Measurements from ENCODE around the gene SLC12A3.

The SLC12A3 gene, protein sequence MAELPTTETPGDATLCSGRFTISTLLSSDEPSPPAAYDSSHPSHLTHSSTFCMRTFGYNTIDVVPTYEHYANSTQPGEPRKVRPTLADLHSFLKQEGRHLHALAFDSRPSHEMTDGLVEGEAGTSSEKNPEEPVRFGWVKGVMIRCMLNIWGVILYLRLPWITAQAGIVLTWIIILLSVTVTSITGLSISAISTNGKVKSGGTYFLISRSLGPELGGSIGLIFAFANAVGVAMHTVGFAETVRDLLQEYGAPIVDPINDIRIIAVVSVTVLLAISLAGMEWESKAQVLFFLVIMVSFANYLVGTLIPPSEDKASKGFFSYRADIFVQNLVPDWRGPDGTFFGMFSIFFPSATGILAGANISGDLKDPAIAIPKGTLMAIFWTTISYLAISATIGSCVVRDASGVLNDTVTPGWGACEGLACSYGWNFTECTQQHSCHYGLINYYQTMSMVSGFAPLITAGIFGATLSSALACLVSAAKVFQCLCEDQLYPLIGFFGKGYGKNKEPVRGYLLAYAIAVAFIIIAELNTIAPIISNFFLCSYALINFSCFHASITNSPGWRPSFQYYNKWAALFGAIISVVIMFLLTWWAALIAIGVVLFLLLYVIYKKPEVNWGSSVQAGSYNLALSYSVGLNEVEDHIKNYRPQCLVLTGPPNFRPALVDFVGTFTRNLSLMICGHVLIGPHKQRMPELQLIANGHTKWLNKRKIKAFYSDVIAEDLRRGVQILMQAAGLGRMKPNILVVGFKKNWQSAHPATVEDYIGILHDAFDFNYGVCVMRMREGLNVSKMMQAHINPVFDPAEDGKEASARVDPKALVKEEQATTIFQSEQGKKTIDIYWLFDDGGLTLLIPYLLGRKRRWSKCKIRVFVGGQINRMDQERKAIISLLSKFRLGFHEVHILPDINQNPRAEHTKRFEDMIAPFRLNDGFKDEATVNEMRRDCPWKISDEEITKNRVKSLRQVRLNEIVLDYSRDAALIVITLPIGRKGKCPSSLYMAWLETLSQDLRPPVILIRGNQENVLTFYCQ

GRCh38 chr16:56864960-56865359 lies at the start of gene SLC12A3:
Gene SLC12A3, plus strand, starts transcription at chr16:56865207. Its CDS starts 29 bp downstream, at chr16:56865236.
- no peak for TF ChIP-seq Cebpa-rat (IDR thresholded peaks at IDR 0.05)

GRCh38 chr16:56815721-56816120 lies 49.3 kb upstream of the SLC12A3 start:
- no peak for TF ChIP-seq Cebpa-rat (IDR thresholded peaks at IDR 0.05)
- H3K9ac ChIP-seq: no peak overlapping the region
- peaks cover 41 to 86% (median 60%) of the 10 kb centered on the region in 11 experiments for H3K36me3 ChIP-seq
- H3K4me2 ChIP-seq: no peak overlapping the region
- H3K27ac ChIP-seq: no peak overlapping the region
- no peaks in the 10 kb centered on the region for H3K9me3 ChIP-seq (replicated peaks in 1 of 11)
- H3K4me3 ChIP-seq: no peak overlapping the region
- H3K4me1 ChIP-seq: peaks cover 0 to 7% (median 0%) of the 10 kb centered on the region in 10 experiments; a peak in 5 of 20 replicates
- H3K27me3 ChIP-seq: no peaks in the 10 kb centered on the region
- peaks cover 0 to 43% (median 4%) of the 10 kb centered on the region in 11 experiments; a peak in 8 of 22 replicates for H4K20me1 ChIP-seq

More at GRCh38 chr16:56864960-56865359, at the start of gene SLC12A3:
- H4K20me1 ChIP-seq: no peaks in the 10 kb centered on the region
- H3K27ac ChIP-seq: peak within 1 kb of the TSS in 8 of 11 experiments; percentile 18 to 60 (median 43); a peak in 14 of 22 replicates
- H3K9ac ChIP-seq: peak within 1 kb of the TSS in 6 of 11 experiments; percentile 12 to 53 (median 24); a peak in 3 of 22 replicates
- no peak within 1 kb of the TSS for H3K4me3 ChIP-seq
- no peaks in the 10 kb centered on the region for H3K27me3 ChIP-seq
- H3K4me1 ChIP-seq: peaks cover 69 to 95% (median 82%) of the 10 kb centered on the region in 10 experiments
- H3K4me2 ChIP-seq: peak within 1 kb of the TSS in 5 of 11 experiments; percentile 2 to 90 (median 37); a peak in 7 of 22 replicates
- H3K9me3 ChIP-seq (replicated peaks in 1 of 11): no peaks in the 10 kb centered on the region
- H3K36me3 ChIP-seq: no peaks in the 10 kb centered on the region

DNA sequence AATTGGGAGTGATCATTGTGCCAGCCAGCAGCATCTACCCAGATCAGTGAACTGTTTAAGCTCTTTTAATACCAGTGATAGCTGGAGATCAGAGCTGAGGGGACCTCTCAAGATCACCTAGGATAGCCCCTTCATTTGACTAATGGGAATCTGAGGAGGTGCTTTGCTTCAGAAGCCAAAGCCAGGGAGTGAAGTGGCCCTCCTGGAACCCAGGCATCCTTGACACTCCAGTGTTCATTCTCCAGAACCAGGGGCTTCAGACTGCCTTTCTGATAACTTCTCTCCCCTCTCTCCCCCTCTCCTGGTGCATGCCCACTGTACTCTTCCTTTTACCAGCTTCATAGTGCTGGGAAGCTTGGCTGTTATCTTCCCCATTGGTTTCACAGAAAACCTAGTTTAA lies 48.0 kb upstream of the SLC12A3 start:
- Histone ChIP-seq H3K36me3 (peaks cover 55 to 89% (median 69%) of the 10 kb centered on the region in 11 experiments), H3K9ac (no peak overlapping the region), H3K4me1 (peaks cover 0 to 7% (median 0%) of the 10 kb centered on the region in 10 experiments; a peak in 5 of 20 replicates), H3K27ac (no peak overlapping the region), H3K4me3 (no peak overlapping the region), H4K20me1 (peaks cover 0 to 43% (median 4%) of the 10 kb centered on the region in 11 experiments; a peak in 9 of 22 replicates), H3K9me3 (replicated peaks in 1 of 11) (no peaks in the 10 kb centered on the region), H3K4me2 (no peak overlapping the region), H3K27me3 (no peaks in the 10 kb centered on the region)
- no peak for TF ChIP-seq Cebpa-rat (IDR thresholded peaks at IDR 0.05)

GRCh38 chr16:56817938-56818337 lies 47.1 kb upstream of the SLC12A3 start:
- Histone ChIP-seq H3K4me1 (peaks cover 0 to 1% (median 0%) of the 10 kb centered on the region in 10 experiments; a peak in 4 of 20 replicates), H3K9me3 (replicated peaks in 1 of 11) (no peaks in the 10 kb centered on the region), H4K20me1 (peaks cover 0 to 36% (median 4%) of the 10 kb centered on the region in 11 experiments; a peak in 9 of 22 replicates), H3K27me3 (no peaks in the 10 kb centered on the region), H3K36me3 (peaks cover 64 to 98% (median 75%) of the 10 kb centered on the region in 11 experiments), H3K27ac (no peak overlapping the region), H3K9ac (no peak overlapping the region), H3K4me3 (no peak overlapping the region), H3K4me2 (no peak overlapping the region)
- no peak for TF ChIP-seq Cebpa-rat (IDR thresholded peaks at IDR 0.05)

DNA sequence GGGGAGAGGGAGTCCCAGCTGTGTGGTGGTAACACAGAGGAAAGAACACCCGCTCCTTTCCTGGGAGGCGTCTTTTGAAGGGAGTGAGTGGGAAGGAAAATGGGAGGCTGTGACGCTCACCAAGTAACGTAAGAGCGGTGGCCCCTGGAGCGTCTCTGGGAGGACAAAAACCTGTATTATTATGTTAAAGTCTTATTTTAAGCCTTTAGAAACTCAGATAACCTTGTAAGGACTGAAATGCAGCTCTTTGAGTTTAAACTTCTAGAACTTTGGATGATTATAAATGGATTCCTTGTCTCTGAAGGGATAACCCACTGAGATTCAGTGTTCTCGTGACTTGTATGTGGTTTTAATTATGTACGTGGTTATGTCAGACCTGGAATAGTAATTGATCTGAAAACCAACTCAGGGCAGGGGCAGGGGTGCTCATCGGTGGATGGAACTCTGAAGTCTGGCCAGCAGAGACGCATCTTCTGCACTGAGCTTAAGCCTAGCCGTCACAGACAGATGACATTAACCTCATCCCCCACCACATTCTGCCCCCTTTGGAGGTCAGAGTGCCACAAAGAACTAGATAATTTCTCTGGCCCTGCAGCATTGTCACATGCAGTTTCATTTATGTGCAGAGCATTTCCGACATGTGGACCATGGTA lies 41.8 kb upstream of the SLC12A3 start:
- H3K36me3 ChIP-seq: peaks cover 92 to 100% (median 97%) of the 10 kb centered on the region in 11 experiments
- no peaks in the 10 kb centered on the region for H3K27me3 ChIP-seq
- H3K4me1 ChIP-seq: no peaks in the 10 kb centered on the region
- H3K4me3 ChIP-seq: no peak overlapping the region
- H3K27ac ChIP-seq: no peak overlapping the region
- TF ChIP-seq Cebpa-rat (IDR thresholded peaks at IDR 0.05): no peak
- no peaks in the 10 kb centered on the region for H3K9me3 ChIP-seq (replicated peaks in 1 of 11)
- H4K20me1 ChIP-seq: peaks cover 0 to 7% (median 0%) of the 10 kb centered on the region in 11 experiments; a peak in 1 of 22 replicates
- H3K4me2 ChIP-seq: no peak overlapping the region
- no peak overlapping the region for H3K9ac ChIP-seq

DNA sequence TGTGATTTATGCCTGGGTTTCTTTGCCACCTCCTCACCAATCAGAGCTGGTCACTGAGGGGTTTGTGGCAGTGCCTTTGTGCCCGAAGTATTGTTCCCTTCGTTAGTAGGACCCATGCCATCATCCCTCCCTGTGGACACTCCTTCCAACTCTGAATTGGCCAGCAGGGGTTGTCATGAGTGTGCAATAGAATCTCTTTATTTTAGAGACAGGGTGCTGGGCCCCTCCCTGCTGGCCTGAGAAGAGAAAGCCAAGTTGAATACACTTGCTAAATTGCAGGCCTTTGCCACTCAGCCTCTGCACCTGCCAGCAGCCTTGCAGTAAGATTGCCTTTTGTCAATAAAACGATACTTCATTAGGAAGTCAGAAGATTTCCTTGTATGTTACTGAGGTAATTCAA lies 40.7 kb upstream of the SLC12A3 start:
- no peak overlapping the region for H3K27ac ChIP-seq
- H3K9ac ChIP-seq: no peak overlapping the region
- no peak for TF ChIP-seq Cebpa-rat (IDR thresholded peaks at IDR 0.05)
- peaks cover 89 to 100% (median 96%) of the 10 kb centered on the region in 11 experiments for H3K36me3 ChIP-seq
- no peak overlapping the region for H3K4me3 ChIP-seq
- H3K27me3 ChIP-seq: no peaks in the 10 kb centered on the region
- H4K20me1 ChIP-seq: peaks cover 0 to 6% (median 0%) of the 10 kb centered on the region in 11 experiments; a peak in 2 of 22 replicates
- no peaks in the 10 kb centered on the region for H3K4me1 ChIP-seq
- H3K9me3 ChIP-seq (replicated peaks in 1 of 11): no peaks in the 10 kb centered on the region
- H3K4me2 ChIP-seq: no peak overlapping the region

GRCh38 chr16:56824804-56825203 lies 40.2 kb upstream of the SLC12A3 start:
- Histone ChIP-seq H3K9ac (no peak overlapping the region), H3K27ac (no peak overlapping the region), H3K9me3 (replicated peaks in 1 of 11) (no peaks in the 10 kb centered on the region), H3K4me1 (peaks cover 0 to 3% (median under 1%) of the 10 kb centered on the region in 10 experiments; a peak in 3 of 20 replicates), H3K36me3 (peaks cover 89 to 100% (median 96%) of the 10 kb centered on the region in 11 experiments), H4K20me1 (peaks cover 0 to 10% (median 0%) of the 10 kb centered on the region in 11 experiments; a peak in 4 of 22 replicates), H3K4me3 (no peak overlapping the region), H3K27me3 (no peaks in the 10 kb centered on the region; a peak in 1 of 22 replicates), H3K4me2 (no peak overlapping the region)
- no peak for TF ChIP-seq Cebpa-rat (IDR thresholded peaks at IDR 0.05)

GRCh38 chr16:56825826-56826225 lies 39.2 kb upstream of the SLC12A3 start:
- TF ChIP-seq Cebpa-rat (IDR thresholded peaks at IDR 0.05): no peak
- Histone ChIP-seq H3K36me3 (peaks cover 88 to 100% (median 96%) of the 10 kb centered on the region in 11 experiments), H3K9ac (no peak overlapping the region), H3K9me3 (replicated peaks in 1 of 11) (no peaks in the 10 kb centered on the region), H4K20me1 (peaks cover 0 to 20% (median 4%) of the 10 kb centered on the region in 11 experiments; a peak in 4 of 22 replicates), H3K4me3 (no peak overlapping the region), H3K27ac (no peak overlapping the region), H3K27me3 (no peaks in the 10 kb centered on the region; a peak in 1 of 22 replicates), H3K4me2 (no peak overlapping the region), H3K4me1 (peaks cover 0 to 12% (median 9%) of the 10 kb centered on the region in 10 experiments; a peak in 14 of 20 replicates)

All from BLaER1 treated with 17β-estradiol and CSF1 and Interleukin-3, amounts not matched to agents 10 nM and 100 nM (cell line).